Measurements from ENCODE around the gene FGF3. TPM values are rescaled to one million over a fixed set of nuclear protein-coding genes. Genes with fewer than 3 reads are reported as not detected.

FGF3 gene
- total RNA-seq, 4 donors from 2014 or later: not detected

- no peak overlapping the region for H3K4me3 ChIP-seq
Measured at GRCh38 chr11:69787457-69787856, 31.8 kb downstream of the FGF3 start.

DNA sequence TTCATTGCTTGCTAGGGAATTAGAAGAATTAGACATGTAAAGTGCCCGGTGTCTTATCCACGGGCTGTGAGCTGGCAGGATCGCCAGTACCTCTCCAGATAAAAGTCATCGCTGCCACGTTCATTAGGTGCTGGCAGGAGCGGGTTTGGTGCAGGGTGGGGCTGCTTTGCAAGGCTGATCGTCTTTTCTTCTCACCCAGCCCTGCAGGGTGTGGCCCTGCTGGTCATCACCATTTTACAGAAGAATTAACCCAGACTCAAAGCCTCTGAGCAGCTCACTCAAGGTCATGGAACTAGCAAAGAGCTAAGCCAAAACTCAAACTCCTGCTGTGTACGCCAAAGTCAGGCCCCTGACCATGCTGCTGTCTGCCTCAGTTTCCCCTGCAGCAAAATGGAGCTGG is 38.0 kb downstream of the FGF3 start:
- TF ChIP-seq CTCF (IDR thresholded peaks at IDR 0.05 in 4 of 5, conservative IDR thresholded peaks at IDR 0.05 in 1 of 5): no peak
- no peak for TF ChIP-seq POLR2A (IDR thresholded peaks at IDR 0.05)
- Histone ChIP-seq H3K9me3 (no peaks in the 10 kb centered on the region), H3K36me3 (no peaks in the 10 kb centered on the region), H3K27me3 (peaks cover 1 to 20% (median 19%) of the 10 kb centered on the region in 3 donors), H3K4me3 (no peak overlapping the region), H3K27ac (no peak overlapping the region), H3K4me1 (no peaks in the 10 kb centered on the region)
- intact Hi-C loops (cut with DNase I; ENCODE audit: low total_unique reads): no loop called here
- no peak for DNase-seq
- no peak for ATAC-seq
- in situ Hi-C loops (cut with MboI; ENCODE audit: low sequenced_read_pairs in 4 of 4): no loop called here

More at GRCh38 chr11:69787457-69787856, 31.8 kb downstream of the FGF3 start:
- intact Hi-C loops (cut with DNase I; ENCODE audit: low total_unique reads) (no loop called here), in situ Hi-C loops (cut with MboI; ENCODE audit: low sequenced_read_pairs in 4 of 4) (no loop called here)
- Histone ChIP-seq H3K9me3 (no peaks in the 10 kb centered on the region), H3K27ac (no peak overlapping the region), H3K27me3 (no peaks in the 10 kb centered on the region), H3K36me3 (no peaks in the 10 kb centered on the region), H3K4me1 (no peaks in the 10 kb centered on the region)
- DNase-seq (no peak), ATAC-seq (no peak)
- TF ChIP-seq POLR2A (IDR thresholded peaks at IDR 0.05) (no peak), CTCF (IDR thresholded peaks at IDR 0.05 in 4 of 5, conservative IDR thresholded peaks at IDR 0.05 in 1 of 5) (no peak)

DNA sequence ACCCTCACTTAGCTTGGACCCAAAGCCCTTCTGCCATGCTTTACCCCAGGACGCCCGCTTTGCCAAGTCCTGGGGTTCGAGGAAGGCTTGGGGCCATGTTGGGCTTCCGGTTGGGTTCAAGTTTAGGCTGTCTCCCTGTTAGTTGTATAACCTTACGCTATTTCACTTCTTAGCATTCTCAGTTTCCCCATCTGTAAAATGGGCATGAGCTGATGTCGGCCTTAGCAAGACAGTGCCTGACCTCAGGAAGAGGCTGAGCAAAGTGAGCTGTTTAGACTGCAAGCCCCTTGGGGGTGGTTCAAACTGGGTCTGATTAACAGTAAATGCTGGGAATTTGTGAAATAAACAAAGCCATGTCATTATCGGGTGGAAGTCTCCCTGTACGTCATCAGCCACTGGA is 40.8 kb downstream of the FGF3 start:
- no peak overlapping the region for H3K4me3 ChIP-seq
- no peaks in the 10 kb centered on the region for H3K36me3 ChIP-seq
- DNase-seq (no peak), ATAC-seq (no peak)
- intact Hi-C loops (cut with DNase I; ENCODE audit: low total_unique reads) (no loop called here), in situ Hi-C loops (cut with MboI; ENCODE audit: low sequenced_read_pairs in 4 of 4) (no loop called here)
- H3K9me3 ChIP-seq: no peaks in the 10 kb centered on the region
- H3K4me1 ChIP-seq: no peaks in the 10 kb centered on the region
- H3K27me3 ChIP-seq: peaks cover 22 to 41% (median 36%) of the 10 kb centered on the region in 3 donors
- TF ChIP-seq CTCF (IDR thresholded peaks at IDR 0.05 in 4 of 5, conservative IDR thresholded peaks at IDR 0.05 in 1 of 5): no peak
- no peak for TF ChIP-seq POLR2A (IDR thresholded peaks at IDR 0.05)
- H3K27ac ChIP-seq: no peak overlapping the region

DNA sequence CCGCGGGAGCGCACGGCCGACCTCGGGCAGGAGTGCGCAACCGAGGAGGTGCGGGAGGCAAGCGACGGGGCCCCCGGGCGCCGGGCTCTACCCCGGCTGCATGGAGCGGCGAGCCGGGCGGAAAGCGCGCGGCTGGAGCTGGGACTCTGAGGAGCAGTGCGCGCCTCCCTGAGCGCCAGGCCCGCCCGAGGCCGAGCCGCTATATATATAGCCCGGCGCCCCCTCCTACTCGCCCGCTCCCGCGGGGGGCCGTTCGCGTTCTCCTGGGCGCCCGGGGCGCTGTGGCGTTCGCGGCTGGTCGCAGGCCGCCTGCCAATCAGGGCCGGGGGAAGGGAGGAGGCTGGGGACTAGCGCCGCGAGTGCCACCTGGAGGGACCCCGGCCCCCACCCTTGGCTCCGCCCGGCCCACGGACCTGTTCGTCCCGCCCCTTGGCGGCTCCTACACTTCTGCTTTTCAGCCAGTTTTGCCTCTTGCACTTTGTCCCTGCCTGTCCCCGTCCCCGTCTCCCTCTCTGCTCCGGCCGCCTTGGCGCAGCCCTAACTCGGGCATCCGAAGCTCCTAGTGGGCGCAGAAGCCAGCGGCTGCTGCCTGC is 44.0 kb downstream of the FGF3 start, which contains the start of gene FGF4:
Gene FGF4 (minus strand): TSS at position 179 of the 593 bp plus-strand sequence. CDS start 257 bp downstream, outside the sequence.
- Histone ChIP-seq H3K9me3 (no peaks in the 10 kb centered on the region), H3K4me3 (no peak within 1 kb of the TSS), H3K36me3 (no peaks in the 10 kb centered on the region), H3K27ac (no peak within 1 kb of the TSS), H3K27me3 (peaks cover 36 to 58% (median 37%) of the 10 kb centered on the region in 3 donors), H3K4me1 (no peaks in the 10 kb centered on the region)
- TF ChIP-seq POLR2A (IDR thresholded peaks at IDR 0.05): no peak
- TF ChIP-seq CTCF (IDR thresholded peaks at IDR 0.05 in 4 of 5, conservative IDR thresholded peaks at IDR 0.05 in 1 of 5): no peak
- in situ Hi-C loops (cut with MboI; ENCODE audit: low sequenced_read_pairs in 4 of 4): no loop called here
- no peak for DNase-seq
- intact Hi-C loops (cut with DNase I; ENCODE audit: low total_unique reads): no loop called here
- no peak for ATAC-seq

All from gastrocnemius medialis (tissue), 4 donors.